ENCODE data around the gene CCT6A. TPM values are rescaled to one million over a fixed set of nuclear protein-coding genes. Genes with fewer than 3 reads are reported as not detected.
A peak's percentile ranks its signal among the peaks of the same experiment; 100 is the strongest.
"Not testable (repeated sequence)": the region's sequence is repeated elsewhere in the genome, so short reads cannot be mapped to it uniquely, and the experiment has no call there.

CCT6A gene
- total RNA-seq, 1 experiment from 2014 or later = 257 TPM

- Histone ChIP-seq H2AFZ (ENCODE audit: low read depth, low read length, poor library complexity, severe bottlenecking) (no peak within 1 kb of the TSS), H3K9me2 (ENCODE audit: insufficient read depth) (no peaks in the 10 kb centered on the region), H3K36me3 (ENCODE audit: control insufficient read depth in 1 of 2, insufficient read depth in 2 of 2, low read length in 2 of 2) (peaks cover 16 to 52% of the 10 kb centered on the region in 2 experiments), H3K4me2 (ENCODE audit: low read length) (peak within 1 kb of the TSS; percentile 85), H3K27me3 (ENCODE audit: insufficient read depth, low read length) (no peaks in the 10 kb centered on the region), H3K9me3 (ENCODE audit: control insufficient read depth in 1 of 2, insufficient read depth in 1 of 2, low read depth in 1 of 2, low read length in 2 of 2) (no peaks in the 10 kb centered on the region), H3K79me2 (ENCODE audit: insufficient read depth, low read length) (peaks cover 64% of the 10 kb centered on the region), H4K20me1 (ENCODE audit: insufficient read depth) (peaks cover 15% of the 10 kb centered on the region), H3K4me3 (replicated peaks in 1 of 2; ENCODE audit: low read depth in 1 of 2, low read length in 2 of 2) (peak within 1 kb of the TSS; percentile 88 to 94), H3K27ac (ENCODE audit: low read depth, low read length) (peak within 1 kb of the TSS; percentile 98), H3K9ac (ENCODE audit: low read length) (peak within 1 kb of the TSS; percentile 95), H3K4me1 (ENCODE audit: control insufficient read depth in 1 of 2, insufficient read depth in 2 of 2, low read length in 2 of 2) (peaks cover 32 to 56% of the 10 kb centered on the region in 2 experiments)
- peak; percentile 78 for DNase-seq (ENCODE audit: low read depth, low spot score)
- peak; percentile 86 for ATAC-seq
- intact Hi-C loops (cut with micrococcal nuclease) = no loop called here
- TF ChIP-seq CTCF (IDR thresholded peaks at IDR 0.05 in 2 of 3, conservative IDR thresholded peaks at IDR 0.05 in 1 of 3; ENCODE audit: borderline replicate concordance in 1 of 3, insufficient read depth in 1 of 3, low read depth in 2 of 3, low read length in 2 of 3) (no peak), ELF1 (IDR thresholded peaks at IDR 0.05; ENCODE audit: borderline replicate concordance, low read depth) (no peak), ZBTB33 (IDR thresholded peaks at IDR 0.05; ENCODE audit: extremely low read depth, insufficient replicate concordance, low read length) (peak; percentile 45), ZFX (IDR thresholded peaks at IDR 0.05) (peak; percentile 66), SIN3A (IDR thresholded peaks at IDR 0.05; ENCODE audit: low read depth) (0 out of 2 replicates have a peak, but pooled peaks have one; percentile 19), SP1 (IDR thresholded peaks at IDR 0.05; ENCODE audit: low read depth) (no peak), POLR2AphosphoS5 (IDR thresholded peaks at IDR 0.05; ENCODE audit: low read depth, low read length) (peak; percentile 91), TCF7L2 (IDR thresholded peaks at IDR 0.05; ENCODE audit: borderline replicate concordance, extremely low read depth, insufficient read depth, insufficient read length) (peak; percentile 38), POLR2A (IDR thresholded peaks at IDR 0.05; ENCODE audit: borderline replicate concordance, extremely low read depth, insufficient read depth, insufficient read length) (peak; percentile 82), YY1 (IDR thresholded peaks at IDR 0.05; ENCODE audit: extremely low read depth, insufficient replicate concordance, low read depth, low read length) (peak; percentile 27), CEBPB (IDR thresholded peaks at IDR 0.05; ENCODE audit: low read depth) (peak; percentile 64), EGR1 (IDR thresholded peaks at IDR 0.05; ENCODE audit: low read depth) (peak; percentile 44; the same call in 1 of the 2 replicates), JUND (IDR thresholded peaks at IDR 0.05) (peak; percentile 40; the same call in 1 of the 2 replicates), MAX (IDR thresholded peaks at IDR 0.05) (peak; percentile 66; the same call in 1 of the 2 replicates), CBX3 (IDR thresholded peaks at IDR 0.05; ENCODE audit: low read depth) (peak; percentile 29; the same call in 1 of the 2 replicates)
- BruUV-seq (replicated peaks) = no TSS peak
- ChIA-PET POLR2A (interaction anchor here (0.6 to 6.5 kb wide), 5 partner anchors 10 to 54 kb away, joined by 3 to 64 read pairs (median 4); partner anchors contain the start of genes CCT6A and PSPH), CTCF (interaction anchor here (0.8 to 1.4 kb wide), 2 partner anchors 13 to 423 kb away, joined by 3 to 7 read pairs; partner anchors contain the start of genes CCT6A and PSPH), RAD21 (ENCODE audit: low non-redundant PET in 1 of 2, low total read pairs in 2 of 2, uncharacterized antibody in 2 of 2, unreplicated experiment in 2 of 2) (no interaction called here)
Observed at GRCh38 chr7:56063882-56064625, 12.5 kb downstream of the CCT6A start, which contains the start of gene SUMF2. Gene SUMF2 (plus strand): TSS chr7:56064286. CDS start chr7:56064312, 26 bp downstream.

- RAD21 ChIA-PET (ENCODE audit: low non-redundant PET in 1 of 2, low total read pairs in 2 of 2, uncharacterized antibody in 2 of 2, unreplicated experiment in 2 of 2); BruUV-seq (replicated peaks); H3K9ac ChIP-seq (ENCODE audit: low read length); DNase-seq (ENCODE audit: low read depth, low spot score); H4K20me1 ChIP-seq (ENCODE audit: insufficient read depth); H3K4me3 ChIP-seq (replicated peaks in 1 of 2; ENCODE audit: low read depth in 1 of 2, low read length in 2 of 2); ATAC-seq; H3K27me3 ChIP-seq (ENCODE audit: insufficient read depth, low read length); H3K9me3 ChIP-seq (ENCODE audit: control insufficient read depth in 1 of 2, insufficient read depth in 1 of 2, low read depth in 1 of 2, low read length in 2 of 2); H3K9me2 ChIP-seq (ENCODE audit: insufficient read depth); H2AFZ ChIP-seq (ENCODE audit: low read depth, low read length, poor library complexity, severe bottlenecking); intact Hi-C loops (cut with micrococcal nuclease); H3K4me2 ChIP-seq (ENCODE audit: low read length); H3K27ac ChIP-seq (ENCODE audit: low read depth, low read length): not testable (repeated sequence)
- ChIA-PET CTCF (interaction anchor here (1.3 kb wide), 1 partner anchor 425 kb away, joined by 5 read pairs; no protein-coding TSS in a partner anchor), POLR2A (interaction anchor here (6.5 kb wide), 1 partner anchor 15 kb away, joined by 64 read pairs; the partner anchor contains the start of genes CCT6A and PSPH)
- Histone ChIP-seq H3K79me2 (ENCODE audit: insufficient read depth, low read length) (peaks cover 41% of the 10 kb centered on the region), H3K36me3 (ENCODE audit: control insufficient read depth in 1 of 2, insufficient read depth in 2 of 2, low read length in 2 of 2) (peaks cover 13 to 31% of the 10 kb centered on the region in 2 experiments), H3K4me1 (ENCODE audit: control insufficient read depth in 1 of 2, insufficient read depth in 2 of 2, low read length in 2 of 2) (peaks cover 22 to 33% of the 10 kb centered on the region in 2 experiments)
Observed at GRCh38 chr7:56066376-56066775, 14.8 kb downstream of the CCT6A start.

Data from HCT116 (cell line).